EH (cell line): Measurements from ENCODE around the gene PRSS53.

Experiments
- DNase-seq: peaks from one replicate; pipeline ENCODE4 v3.0.0-alpha.2; 2015; ENCODE audit warnings: low read depth

PRSS53 gene

GRCh38 chr16:31093132-31093703, 4.5 kb upstream of the PRSS53 start:
- DNase-seq = peak; percentile 59

- DNase-seq = peak; percentile 73
Observed at GRCh38 chr16:31092330-31092729, 3.6 kb upstream of the PRSS53 start.

- peak; percentile 67 for DNase-seq
Observed at GRCh38 chr16:31090540-31090939, 1.8 kb upstream of the PRSS53 start.

- no peak for DNase-seq
Observed at GRCh38 chr16:31089199-31089598, 456 bp upstream of the PRSS53 start.

GRCh38 chr16:31087971-31088370, 772 bp downstream of the PRSS53 start:
- DNase-seq = no peak

GRCh38 chr16:31087481-31087880, 1.3 kb downstream of the PRSS53 start:
- DNase-seq = no peak

GRCh38 chr16:31086629-31086906, 2.2 kb downstream of the PRSS53 start:
- DNase-seq = no peak

- DNase-seq = no peak
Observed at GRCh38 chr16:31085873-31086628, 2.7 kb downstream of the PRSS53 start.

- no peak for DNase-seq
Observed at GRCh38 chr16:31085411-31085810, 3.3 kb downstream of the PRSS53 start.

GRCh38 chr16:31084584-31085302, 4.0 kb downstream of the PRSS53 start:
- DNase-seq = no peak

GRCh38 chr16:31083981-31084380, 4.8 kb downstream of the PRSS53 start:
- no peak for DNase-seq

- no peak for DNase-seq
Observed at GRCh38 chr16:31083556-31083955, 5.2 kb downstream of the PRSS53 start.

- DNase-seq = no peak
Observed at GRCh38 chr16:31083081-31083480, 5.7 kb downstream of the PRSS53 start.

GRCh38 chr16:31082368-31083045, 6.2 kb downstream of the PRSS53 start:
- no peak for DNase-seq

GRCh38 chr16:31081428-31082351, 7.1 kb downstream of the PRSS53 start:
- DNase-seq = no peak

- no peak for DNase-seq
Observed at GRCh38 chr16:31080756-31081419, 7.9 kb downstream of the PRSS53 start.

GRCh38 chr16:31080035-31080629, 8.6 kb downstream of the PRSS53 start:
- no peak for DNase-seq

GRCh38 chr16:31079342-31079944, 9.3 kb downstream of the PRSS53 start:
- no peak for DNase-seq

- no peak for DNase-seq
Observed at GRCh38 chr16:31078597-31079341, 10.0 kb downstream of the PRSS53 start.
